HepG2 (cell line): ENCODE data around the gene MIF4GD. TPM values are rescaled to one million over a fixed set of nuclear protein-coding genes. Genes with fewer than 3 reads are reported as not detected.

Experiments used
- AKAP8 ChIP-seq: sonication (generic); formaldehyde crosslinking; IDR thresholded peaks from 2 replicates; pipeline ENCODE4 v1.5.1; 2020; ENCODE audit warnings: mild to moderate bottlenecking, missing genetic modification reagents
- BHLHE40 ChIP-seq: IDR thresholded peaks from 2 replicates; pipeline ENCODE4 v1.6.1; 2011; ENCODE audit warnings: low read length, improper control_type of control experiment
- EED ChIP-seq: sonication (generic); formaldehyde crosslinking; IDR thresholded peaks from 2 replicates; pipeline ENCODE4 v1.5.0; 2020; ENCODE audit warnings: mild to moderate bottlenecking, missing genetic modification reagents
- EZH2 ChIP-seq: conservative IDR thresholded peaks from 2 replicates; pipeline ENCODE4 v1.6.1; 2012; ENCODE audit warnings: mild to moderate bottlenecking, low read depth, low read length, moderate library complexity
- FOXC1 ChIP-seq: sonication (generic); formaldehyde crosslinking; IDR thresholded peaks from 2 replicates; pipeline ENCODE4 v1.8.0; 2022; ENCODE audit warnings: mild to moderate bottlenecking, missing genetic modification reagents, borderline replicate concordance
- FOXK2 ChIP-seq: fragments of 450-650 bp; IDR thresholded peaks from 2 replicates; pipeline ENCODE4 v1.6.1; 2016
- MYPOP ChIP-seq: sonication (generic); formaldehyde crosslinking; IDR thresholded peaks from 2 replicates; pipeline ENCODE4 v1.8.1; 2023; ENCODE audit warnings: mild to moderate bottlenecking, moderate library complexity, missing genetic modification reagents
- ONECUT2 ChIP-seq: sonication (generic); formaldehyde crosslinking; IDR thresholded peaks from 2 replicates; pipeline ENCODE4 v1.4.0; 2020; ENCODE audit warnings: missing genetic modification reagents
- PHF8 ChIP-seq: sonication (generic); formaldehyde crosslinking; IDR thresholded peaks from 2 replicates; pipeline ENCODE4 v1.5.0; 2020; ENCODE audit warnings: missing genetic modification reagents
- WIZ ChIP-seq: sonication (generic); formaldehyde crosslinking; IDR thresholded peaks from 2 replicates; pipeline ENCODE4 v1.5.1; 2020; ENCODE audit warnings: mild to moderate bottlenecking, missing genetic modification reagents
- ZNF12 ChIP-seq: sonication (generic); formaldehyde crosslinking; IDR thresholded peaks from 2 replicates; pipeline ENCODE4 v1.5.0; 2020; ENCODE audit warnings: missing genetic modification reagents
- ZNF275 ChIP-seq: sonication (generic); formaldehyde crosslinking; IDR thresholded peaks from 2 replicates; pipeline ENCODE4 v1.8.0; 2022; ENCODE audit warnings: missing genetic modification reagents, mild to moderate bottlenecking, inconsistent platforms, borderline replicate concordance
- ZNF563 ChIP-seq: sonication (generic); formaldehyde crosslinking; IDR thresholded peaks from 2 replicates; pipeline ENCODE4 v1.8.0; 2022; ENCODE audit warnings: mild to moderate bottlenecking, moderate library complexity, missing genetic modification reagents
- ZNF614 ChIP-seq: IDR thresholded peaks from 2 replicates; pipeline ENCODE4 v1.6.1; 2018; ENCODE audit warnings: missing biosample characterization, missing genetic modification reagents, inconsistent platforms, borderline replicate concordance
- ZSCAN29 ChIP-seq: sonication (generic); formaldehyde crosslinking; conservative IDR thresholded peaks from 2 replicates; pipeline ENCODE4 v1.4.0; 2020; ENCODE audit warnings: mild to moderate bottlenecking, missing genetic modification reagents
- ZSCAN9 ChIP-seq: IDR thresholded peaks from 2 replicates; pipeline ENCODE4 v1.6.1; 2016; ENCODE audit warnings: borderline replicate concordance
- polyA plus RNA-seq, 8 experiments: library from polyadenylated mRNA; depleted of rRNA in 3 of 8; stranded (reverse) in 7 of 8; unstranded in 1 of 8; fragments of >200 nt; fragmentation: Illumina TruSeq in 4 of 8; extraction: Trizol in 4 of 8; gene quantifications; 2 replicates each; pipeline versions ENCODE4 v1.2.1 to v1.2.3, GENCODE V29; 2011 to 2016; ENCODE audit warnings: low read depth in 4 of 8, missing spikeins in 1 of 8, mixed read lengths in 1 of 8; ENCODE audit not compliant: insufficient read depth in 1 of 8
- total RNA-seq, 5 experiments: library from RNA; depleted of rRNA; stranded (reverse); fragments of >200 nt; fragmentation: Illumina TruSeq; extraction: Trizol; gene quantifications; 2 replicates each; pipeline ENCODE4 v1.2.3, GENCODE V29; 2016; ENCODE audit warnings: low read depth in 1 of 5
- TF ChIP-seq, protein P1 (sequence below): sonication (generic); formaldehyde crosslinking; IDR thresholded peaks from 2 replicates; pipeline ENCODE4 v1.8.0; 2022; ENCODE audit warnings: missing genetic modification reagents, mild to moderate bottlenecking, borderline replicate concordance
- TF ChIP-seq, protein P2 (sequence below): sonication (generic); formaldehyde crosslinking; IDR thresholded peaks from 2 replicates; pipeline ENCODE4 v1.4.0; 2020; ENCODE audit warnings: missing genetic modification reagents, borderline replicate concordance
- TF ChIP-seq, protein P3 (sequence below): sonication (generic); formaldehyde crosslinking; IDR thresholded peaks from 2 replicates; pipeline ENCODE4 v1.4.0; 2020; ENCODE audit warnings: mild to moderate bottlenecking, missing genetic modification reagents, borderline replicate concordance

The MIF4GD gene
- total and polyA plus RNA-seq, 2 of the 13 experiments (the other 11 are each of a cell fraction or from before 2014, with no cell fraction given): 14.0 to 28.0 TPM

GRCh38 chr17:75288770-75289114, 17.7 kb upstream of the MIF4GD start (continued):
- TF ChIP-seq ZNF275 (CRISPR knock-in tag) (peak; percentile 76), BHLHE40 (no peak), ZSCAN29 (no peak), ZNF12 (CRISPR knock-in tag) (0 out of 2 replicates have a peak, but pooled peaks have one; percentile 43), ONECUT2 (CRISPR knock-in tag) (no peak), FOXC1 (no peak), WIZ (CRISPR knock-in tag) (no peak), MYPOP (CRISPR knock-in tag) (no peak), EED (CRISPR knock-in tag) (no peak), ZNF563 (CRISPR knock-in tag) (peak; percentile 16; the same call in 1 of the 2 replicates), ZNF614 (CRISPR knock-in tag) (no peak), FOXK2 (no peak), EZH2 (no peak), PHF8 (CRISPR knock-in tag) (no peak), ZSCAN9 (CRISPR knock-in tag) (no peak), AKAP8 (CRISPR knock-in tag) (no peak)
- TF ChIP-seq, protein P1, sequence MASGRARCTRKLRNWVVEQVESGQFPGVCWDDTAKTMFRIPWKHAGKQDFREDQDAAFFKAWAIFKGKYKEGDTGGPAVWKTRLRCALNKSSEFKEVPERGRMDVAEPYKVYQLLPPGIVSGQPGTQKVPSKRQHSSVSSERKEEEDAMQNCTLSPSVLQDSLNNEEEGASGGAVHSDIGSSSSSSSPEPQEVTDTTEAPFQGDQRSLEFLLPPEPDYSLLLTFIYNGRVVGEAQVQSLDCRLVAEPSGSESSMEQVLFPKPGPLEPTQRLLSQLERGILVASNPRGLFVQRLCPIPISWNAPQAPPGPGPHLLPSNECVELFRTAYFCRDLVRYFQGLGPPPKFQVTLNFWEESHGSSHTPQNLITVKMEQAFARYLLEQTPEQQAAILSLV (CRISPR knock-in tag): no peak
- TF ChIP-seq, protein P2, sequence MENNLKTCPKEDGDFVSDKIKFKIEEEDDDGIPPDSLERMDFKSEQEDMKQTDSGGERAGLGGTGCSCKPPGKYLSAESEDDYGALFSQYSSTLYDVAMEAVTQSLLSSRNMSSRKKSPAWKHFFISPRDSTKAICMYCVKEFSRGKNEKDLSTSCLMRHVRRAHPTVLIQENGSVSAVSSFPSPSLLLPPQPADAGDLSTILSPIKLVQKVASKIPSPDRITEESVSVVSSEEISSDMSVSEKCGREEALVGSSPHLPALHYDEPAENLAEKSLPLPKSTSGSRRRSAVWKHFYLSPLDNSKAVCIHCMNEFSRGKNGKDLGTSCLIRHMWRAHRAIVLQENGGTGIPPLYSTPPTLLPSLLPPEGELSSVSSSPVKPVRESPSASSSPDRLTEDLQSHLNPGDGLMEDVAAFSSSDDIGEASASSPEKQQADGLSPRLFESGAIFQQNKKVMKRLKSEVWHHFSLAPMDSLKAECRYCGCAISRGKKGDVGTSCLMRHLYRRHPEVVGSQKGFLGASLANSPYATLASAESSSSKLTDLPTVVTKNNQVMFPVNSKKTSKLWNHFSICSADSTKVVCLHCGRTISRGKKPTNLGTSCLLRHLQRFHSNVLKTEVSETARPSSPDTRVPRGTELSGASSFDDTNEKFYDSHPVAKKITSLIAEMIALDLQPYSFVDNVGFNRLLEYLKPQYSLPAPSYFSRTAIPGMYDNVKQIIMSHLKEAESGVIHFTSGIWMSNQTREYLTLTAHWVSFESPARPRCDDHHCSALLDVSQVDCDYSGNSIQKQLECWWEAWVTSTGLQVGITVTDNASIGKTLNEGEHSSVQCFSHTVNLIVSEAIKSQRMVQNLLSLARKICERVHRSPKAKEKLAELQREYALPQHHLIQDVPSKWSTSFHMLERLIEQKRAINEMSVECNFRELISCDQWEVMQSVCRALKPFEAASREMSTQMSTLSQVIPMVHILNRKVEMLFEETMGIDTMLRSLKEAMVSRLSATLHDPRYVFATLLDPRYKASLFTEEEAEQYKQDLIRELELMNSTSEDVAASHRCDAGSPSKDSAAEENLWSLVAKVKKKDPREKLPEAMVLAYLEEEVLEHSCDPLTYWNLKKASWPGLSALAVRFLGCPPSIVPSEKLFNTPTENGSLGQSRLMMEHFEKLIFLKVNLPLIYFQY (CRISPR knock-in tag): no peak
- TF ChIP-seq, protein P3, sequence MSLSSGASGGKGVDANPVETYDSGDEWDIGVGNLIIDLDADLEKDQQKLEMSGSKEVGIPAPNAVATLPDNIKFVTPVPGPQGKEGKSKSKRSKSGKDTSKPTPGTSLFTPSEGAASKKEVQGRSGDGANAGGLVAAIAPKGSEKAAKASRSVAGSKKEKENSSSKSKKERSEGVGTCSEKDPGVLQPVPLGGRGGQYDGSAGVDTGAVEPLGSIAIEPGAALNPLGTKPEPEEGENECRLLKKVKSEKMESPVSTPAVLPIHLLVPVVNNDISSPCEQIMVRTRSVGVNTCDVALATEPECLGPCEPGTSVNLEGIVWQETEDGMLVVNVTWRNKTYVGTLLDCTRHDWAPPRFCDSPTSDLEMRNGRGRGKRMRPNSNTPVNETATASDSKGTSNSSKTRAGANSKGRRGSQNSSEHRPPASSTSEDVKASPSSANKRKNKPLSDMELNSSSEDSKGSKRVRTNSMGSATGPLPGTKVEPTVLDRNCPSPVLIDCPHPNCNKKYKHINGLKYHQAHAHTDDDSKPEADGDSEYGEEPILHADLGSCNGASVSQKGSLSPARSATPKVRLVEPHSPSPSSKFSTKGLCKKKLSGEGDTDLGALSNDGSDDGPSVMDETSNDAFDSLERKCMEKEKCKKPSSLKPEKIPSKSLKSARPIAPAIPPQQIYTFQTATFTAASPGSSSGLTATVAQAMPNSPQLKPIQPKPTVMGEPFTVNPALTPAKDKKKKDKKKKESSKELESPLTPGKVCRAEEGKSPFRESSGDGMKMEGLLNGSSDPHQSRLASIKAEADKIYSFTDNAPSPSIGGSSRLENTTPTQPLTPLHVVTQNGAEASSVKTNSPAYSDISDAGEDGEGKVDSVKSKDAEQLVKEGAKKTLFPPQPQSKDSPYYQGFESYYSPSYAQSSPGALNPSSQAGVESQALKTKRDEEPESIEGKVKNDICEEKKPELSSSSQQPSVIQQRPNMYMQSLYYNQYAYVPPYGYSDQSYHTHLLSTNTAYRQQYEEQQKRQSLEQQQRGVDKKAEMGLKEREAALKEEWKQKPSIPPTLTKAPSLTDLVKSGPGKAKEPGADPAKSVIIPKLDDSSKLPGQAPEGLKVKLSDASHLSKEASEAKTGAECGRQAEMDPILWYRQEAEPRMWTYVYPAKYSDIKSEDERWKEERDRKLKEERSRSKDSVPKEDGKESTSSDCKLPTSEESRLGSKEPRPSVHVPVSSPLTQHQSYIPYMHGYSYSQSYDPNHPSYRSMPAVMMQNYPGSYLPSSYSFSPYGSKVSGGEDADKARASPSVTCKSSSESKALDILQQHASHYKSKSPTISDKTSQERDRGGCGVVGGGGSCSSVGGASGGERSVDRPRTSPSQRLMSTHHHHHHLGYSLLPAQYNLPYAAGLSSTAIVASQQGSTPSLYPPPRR (CRISPR knock-in tag): peak; percentile 49; the same call in 1 of the 2 replicates
